ENCODE results near the gene KIF5B. TPM values are rescaled to one million over a fixed set of nuclear protein-coding genes. Genes with fewer than 3 reads are reported as not detected.

Gene KIF5B
- total and polyA plus RNA-seq, 2 experiments from 2014 or later, result 49.4 to 90.3 TPM

DNA sequence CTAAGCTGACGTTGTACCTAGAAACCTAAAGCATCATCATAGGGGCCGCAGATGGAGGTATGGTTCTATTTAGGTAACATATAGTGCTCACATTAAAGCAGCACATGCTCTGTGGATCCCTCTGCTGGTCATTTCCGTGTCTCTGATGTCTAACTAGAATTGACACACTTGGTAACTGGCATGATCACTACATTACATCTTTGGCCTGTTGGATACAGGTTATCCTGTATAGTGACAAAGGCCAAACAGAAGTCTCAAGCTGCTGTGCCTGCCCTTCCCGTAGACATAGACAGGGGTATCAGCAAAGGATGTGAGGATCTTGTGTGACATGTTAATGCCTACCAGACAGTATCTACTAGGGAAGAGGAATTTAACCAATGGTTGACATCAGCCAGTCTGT, 51.2 kb downstream of the KIF5B start:
- Histone ChIP-seq H3K4me1 (ENCODE audit: low read depth) (no peaks in the 10 kb centered on the region), H3K4me3 (no peak overlapping the region), H3K27ac (peak overlapping the region; percentile 81), H3K36me3 (peaks cover 15% of the 10 kb centered on the region), H3K9me3 (ENCODE audit: low read depth) (no peaks in the 10 kb centered on the region), H3K27me3 (no peaks in the 10 kb centered on the region)
- DNase-seq (ENCODE audit: low read depth in 1 of 2, low spot score in 1 of 2), result peak; percentile 56 to 57
- TF ChIP-seq, protein P1, sequence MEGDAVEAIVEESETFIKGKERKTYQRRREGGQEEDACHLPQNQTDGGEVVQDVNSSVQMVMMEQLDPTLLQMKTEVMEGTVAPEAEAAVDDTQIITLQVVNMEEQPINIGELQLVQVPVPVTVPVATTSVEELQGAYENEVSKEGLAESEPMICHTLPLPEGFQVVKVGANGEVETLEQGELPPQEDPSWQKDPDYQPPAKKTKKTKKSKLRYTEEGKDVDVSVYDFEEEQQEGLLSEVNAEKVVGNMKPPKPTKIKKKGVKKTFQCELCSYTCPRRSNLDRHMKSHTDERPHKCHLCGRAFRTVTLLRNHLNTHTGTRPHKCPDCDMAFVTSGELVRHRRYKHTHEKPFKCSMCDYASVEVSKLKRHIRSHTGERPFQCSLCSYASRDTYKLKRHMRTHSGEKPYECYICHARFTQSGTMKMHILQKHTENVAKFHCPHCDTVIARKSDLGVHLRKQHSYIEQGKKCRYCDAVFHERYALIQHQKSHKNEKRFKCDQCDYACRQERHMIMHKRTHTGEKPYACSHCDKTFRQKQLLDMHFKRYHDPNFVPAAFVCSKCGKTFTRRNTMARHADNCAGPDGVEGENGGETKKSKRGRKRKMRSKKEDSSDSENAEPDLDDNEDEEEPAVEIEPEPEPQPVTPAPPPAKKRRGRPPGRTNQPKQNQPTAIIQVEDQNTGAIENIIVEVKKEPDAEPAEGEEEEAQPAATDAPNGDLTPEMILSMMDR (IDR thresholded peaks at IDR 0.05; ENCODE audit: low read depth, low read length), result peak; percentile 67

- TF ChIP-seq, protein P1 (IDR thresholded peaks at IDR 0.05; ENCODE audit: low read depth, low read length), result no peak
- Histone ChIP-seq H3K36me3 (peaks cover 9% of the 10 kb centered on the region), H3K4me1 (ENCODE audit: low read depth) (no peaks in the 10 kb centered on the region), H3K27ac (peak overlapping the region; percentile 81), H3K27me3 (no peaks in the 10 kb centered on the region), H3K4me3 (no peak overlapping the region), H3K9me3 (ENCODE audit: low read depth) (no peaks in the 10 kb centered on the region)
- DNase-seq (ENCODE audit: low read depth in 1 of 2, low spot score in 1 of 2), result peak in 1 of 2 donors; percentile 9
Measured at GRCh38 chr10:32004161-32004591, 52.0 kb downstream of the KIF5B start.

DNA sequence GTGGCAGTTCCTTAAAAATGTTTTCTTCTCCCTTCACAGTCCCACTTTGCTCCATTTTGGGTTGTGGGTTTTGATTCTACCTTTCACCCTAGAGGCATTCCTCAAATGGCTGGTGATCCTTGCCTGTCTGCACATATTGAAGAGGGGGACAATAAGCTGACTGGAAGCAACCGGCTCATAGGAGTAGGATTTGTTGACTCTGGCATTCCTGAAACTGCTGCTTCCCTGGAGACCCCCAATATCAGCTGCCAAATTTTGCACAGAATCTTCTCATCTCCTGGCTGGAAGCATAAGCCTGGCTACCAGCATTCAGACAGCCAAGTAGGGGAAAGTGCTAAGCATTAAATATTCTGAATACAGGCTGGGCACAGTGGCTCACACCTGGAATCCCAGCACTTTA, 53.7 kb downstream of the KIF5B start:
- Histone ChIP-seq H3K4me1 (ENCODE audit: low read depth) (no peaks in the 10 kb centered on the region), H3K4me3 (no peak overlapping the region), H3K9me3 (ENCODE audit: low read depth) (no peaks in the 10 kb centered on the region), H3K36me3 (no peaks in the 10 kb centered on the region), H3K27me3 (no peaks in the 10 kb centered on the region), H3K27ac (no peak overlapping the region)
- no peak for DNase-seq (ENCODE audit: low read depth in 1 of 2, low spot score in 1 of 2)
- TF ChIP-seq, protein P1 (IDR thresholded peaks at IDR 0.05; ENCODE audit: low read depth, low read length), result no peak

GRCh38 chr10:32000937-32001336, 55.3 kb downstream of the KIF5B start:
- Histone ChIP-seq H3K9me3 (ENCODE audit: low read depth) (no peaks in the 10 kb centered on the region), H3K27ac (no peak overlapping the region), H3K4me1 (ENCODE audit: low read depth) (no peaks in the 10 kb centered on the region), H3K27me3 (no peaks in the 10 kb centered on the region), H3K4me3 (no peak overlapping the region), H3K36me3 (no peaks in the 10 kb centered on the region)
- DNase-seq (ENCODE audit: low read depth in 1 of 2, low spot score in 1 of 2), result peak in 1 of 2 donors; percentile 58
- TF ChIP-seq, protein P1 (IDR thresholded peaks at IDR 0.05; ENCODE audit: low read depth, low read length), result no peak

DNA sequence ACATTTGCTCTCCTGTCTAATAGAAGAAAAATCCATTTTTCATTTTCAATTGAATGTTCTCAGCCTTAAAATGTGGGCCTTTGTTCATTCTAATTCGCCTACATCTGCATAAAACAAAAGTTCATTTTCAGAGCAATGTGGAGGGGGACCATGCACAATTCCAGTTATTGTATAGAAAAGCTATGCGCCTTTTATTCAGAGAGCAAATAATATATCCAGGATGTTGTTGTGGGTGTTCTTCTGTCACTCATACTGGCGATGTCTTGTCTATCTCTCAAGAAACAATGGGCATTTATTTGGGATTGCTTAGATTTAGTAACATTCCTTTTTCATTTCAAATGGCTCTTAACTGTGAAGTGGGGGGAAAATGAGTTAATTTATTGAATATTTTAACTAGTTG, 56.4 kb downstream of the KIF5B start:
- H3K36me3 ChIP-seq, result no peaks in the 10 kb centered on the region
- H3K4me3 ChIP-seq, result no peak overlapping the region
- TF ChIP-seq, protein P1 (IDR thresholded peaks at IDR 0.05; ENCODE audit: low read depth, low read length), result no peak
- no peak overlapping the region for H3K27ac ChIP-seq
- H3K27me3 ChIP-seq, result no peaks in the 10 kb centered on the region
- DNase-seq (ENCODE audit: low read depth in 1 of 2, low spot score in 1 of 2), result no peak
- no peaks in the 10 kb centered on the region for H3K4me1 ChIP-seq (ENCODE audit: low read depth)
- no peaks in the 10 kb centered on the region for H3K9me3 ChIP-seq (ENCODE audit: low read depth)
